ENCODE data around the gene TTC31.

Gene TTC31

GRCh38 chr2:74540291-74540690 is 57.4 kb downstream of the TTC31 start:
- TF ChIP-seq, protein P1, sequence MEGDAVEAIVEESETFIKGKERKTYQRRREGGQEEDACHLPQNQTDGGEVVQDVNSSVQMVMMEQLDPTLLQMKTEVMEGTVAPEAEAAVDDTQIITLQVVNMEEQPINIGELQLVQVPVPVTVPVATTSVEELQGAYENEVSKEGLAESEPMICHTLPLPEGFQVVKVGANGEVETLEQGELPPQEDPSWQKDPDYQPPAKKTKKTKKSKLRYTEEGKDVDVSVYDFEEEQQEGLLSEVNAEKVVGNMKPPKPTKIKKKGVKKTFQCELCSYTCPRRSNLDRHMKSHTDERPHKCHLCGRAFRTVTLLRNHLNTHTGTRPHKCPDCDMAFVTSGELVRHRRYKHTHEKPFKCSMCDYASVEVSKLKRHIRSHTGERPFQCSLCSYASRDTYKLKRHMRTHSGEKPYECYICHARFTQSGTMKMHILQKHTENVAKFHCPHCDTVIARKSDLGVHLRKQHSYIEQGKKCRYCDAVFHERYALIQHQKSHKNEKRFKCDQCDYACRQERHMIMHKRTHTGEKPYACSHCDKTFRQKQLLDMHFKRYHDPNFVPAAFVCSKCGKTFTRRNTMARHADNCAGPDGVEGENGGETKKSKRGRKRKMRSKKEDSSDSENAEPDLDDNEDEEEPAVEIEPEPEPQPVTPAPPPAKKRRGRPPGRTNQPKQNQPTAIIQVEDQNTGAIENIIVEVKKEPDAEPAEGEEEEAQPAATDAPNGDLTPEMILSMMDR (IDR thresholded peaks at IDR 0.05; ENCODE audit: control extremely low read depth, extremely low read depth, low read depth, missing control alignments), result no peak
- CTCF ChIA-PET, result interaction anchor here (1.0 to 3.0 kb wide), 5 partner anchors 9 to 56 kb away, joined by 4 to 19 read pairs (median 7); partner anchors contain the start of genes AUP1, HTRA2 and PCGF1
- DNase-seq (ENCODE audit: extremely low spot score), result no peak
- POLR2A ChIA-PET, result interaction anchor here (2.4 kb wide), 1 partner anchor 10 kb away, joined by 12 read pairs; the partner anchor contains the start of genes AUP1 and HTRA2

DNA sequence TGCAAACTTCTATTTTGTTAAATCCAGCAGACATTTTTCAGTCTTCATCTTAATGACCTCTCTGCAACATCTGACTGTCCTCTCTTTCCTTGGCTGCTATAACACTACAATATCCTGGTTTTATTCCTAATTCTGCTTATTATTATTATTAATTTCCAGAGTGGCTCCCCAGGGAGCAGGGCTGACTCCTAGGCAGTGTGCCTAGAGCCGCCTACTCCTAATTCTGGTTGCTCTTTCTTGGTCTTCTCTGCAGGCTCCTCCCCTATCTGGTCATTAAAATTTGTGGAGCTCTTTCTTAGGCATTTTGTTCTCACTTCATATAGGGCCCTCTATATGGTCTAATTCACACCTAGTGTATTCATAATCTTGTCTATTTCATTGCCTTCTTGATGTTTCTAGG is 60.1 kb downstream of the TTC31 start:
- DNase-seq (ENCODE audit: extremely low spot score), result no peak
- TF ChIP-seq, protein P1 (IDR thresholded peaks at IDR 0.05; ENCODE audit: control extremely low read depth, extremely low read depth, low read depth, missing control alignments), result no peak
- POLR2A ChIA-PET, result no interaction called here
- CTCF ChIA-PET, result interaction anchor here (1.3 kb wide), 1 partner anchor 11 kb away, joined by 4 read pairs; no protein-coding TSS in a partner anchor

Data from GM10248 (cell line).